Measurements from ENCODE around the gene GRIN3B. TPM values are rescaled to one million over a fixed set of nuclear protein-coding genes. Genes with fewer than 3 reads are reported as not detected.

Gene GRIN3B
- total and polyA plus RNA-seq, 2 of the 8 experiments (the other 6 are each of a cell fraction or from before 2014, with no cell fraction given), result 0.45 to 1.0 TPM

DNA sequence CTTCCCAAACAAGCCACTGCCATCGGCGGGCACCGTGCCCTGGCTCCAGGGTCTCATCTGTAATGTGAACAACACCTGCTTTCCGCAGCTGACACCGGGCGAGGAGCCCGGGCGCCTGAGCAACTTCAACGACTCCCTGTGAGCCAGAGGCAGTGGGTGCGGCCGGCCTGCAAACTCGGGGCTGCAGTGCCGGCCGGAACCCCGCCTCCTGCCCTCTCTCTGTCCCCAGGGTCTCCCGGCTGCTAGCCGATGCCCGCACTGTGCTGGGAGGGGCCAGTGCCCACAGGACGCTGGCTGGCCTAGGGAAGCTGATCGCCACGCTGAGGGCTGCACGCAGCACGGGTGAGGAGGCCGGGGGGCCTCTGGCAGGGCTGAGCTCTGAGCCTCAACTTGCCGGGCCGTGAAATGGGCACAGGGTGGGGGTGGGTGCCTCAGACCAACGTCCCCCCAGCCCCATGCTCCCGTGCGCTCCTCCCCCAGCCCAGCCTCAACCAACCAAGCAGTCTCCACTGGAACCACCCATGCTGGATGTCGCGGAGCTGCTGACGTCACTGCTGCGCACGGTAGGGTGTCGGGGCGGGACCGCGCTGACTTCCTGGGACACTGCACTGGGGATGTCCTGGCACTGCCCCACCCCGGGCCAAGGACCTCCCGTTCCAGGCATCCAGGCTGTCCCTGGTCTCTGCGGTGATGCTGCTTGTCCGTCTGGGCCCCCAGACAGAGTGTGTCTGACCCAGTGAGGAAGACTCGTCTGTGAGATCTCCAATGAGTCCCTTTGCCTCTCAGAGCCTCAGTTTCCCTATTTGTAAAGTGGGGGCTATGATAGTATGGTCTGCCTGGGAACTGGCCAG, 41.8 kb downstream of the GRIN3B start:
- Histone ChIP-seq H3K4me2 (ENCODE audit: insufficient read depth in 1 of 2, low read depth in 2 of 2, low read length in 2 of 2) (no peak overlapping the region; a peak in 1 of 4 replicates), H2BK120ac (replicated peaks; ENCODE audit: low read depth, low read length) (no peak overlapping the region), H3K27me3 (replicated peaks in 1 of 4; ENCODE audit: control insufficient read depth in 3 of 4, extremely low read depth in 1 of 4, insufficient read depth in 3 of 4, low read length in 3 of 4) (no peaks in the 10 kb centered on the region), H3K14ac (ENCODE audit: insufficient read length) (no peak overlapping the region), H2AK5ac (ENCODE audit: low read depth, low read length) (no peak overlapping the region), H2BK12ac (ENCODE audit: low read depth, low read length) (no peak overlapping the region), H3K23ac (ENCODE audit: insufficient read length) (no peak overlapping the region), H4K91ac (replicated peaks; ENCODE audit: insufficient read length, low read length) (no peak overlapping the region), H4K5ac (ENCODE audit: insufficient read length, low read depth, low read length) (no peak overlapping the region), H3K23me2 (ENCODE audit: low read depth, low read length) (peaks cover 10% of the 10 kb centered on the region), H2BK15ac (ENCODE audit: low read length) (no peak overlapping the region), H3K56ac (replicated peaks; ENCODE audit: insufficient read length, low read depth, low read length) (no peak overlapping the region), H3K9ac (replicated peaks in 1 of 4; ENCODE audit: extremely low read depth in 1 of 4, low read depth in 3 of 4, low read length in 3 of 4) (no peak overlapping the region), H2AFZ (ENCODE audit: low read length) (no peak overlapping the region), H3K9me3 (ENCODE audit: insufficient read depth in 2 of 2, low read depth in 1 of 2, low read length in 1 of 2) (no peaks in the 10 kb centered on the region), H2BK20ac (ENCODE audit: low read length) (no peak overlapping the region), H3K36me3 (ENCODE audit: control insufficient read depth in 2 of 4, insufficient read depth in 4 of 4, low read length in 3 of 4) (peaks cover 2 to 17% (median 6%) of the 10 kb centered on the region in 4 experiments; a peak in 4 of 8 replicates), H3K18ac (ENCODE audit: extremely low read depth, low read length) (no peak overlapping the region), H3K79me1 (ENCODE audit: low read depth, low read length) (no peaks in the 10 kb centered on the region), H4K20me1 (replicated peaks in 1 of 2; ENCODE audit: control insufficient read depth in 1 of 2, insufficient read depth in 2 of 2, low read length in 2 of 2) (peaks cover 0 to 2% of the 10 kb centered on the region in 2 experiments), H2BK5ac (ENCODE audit: low read depth, low read length) (no peak overlapping the region), H3K4me3 (ENCODE audit: extremely low read depth in 1 of 4, insufficient read depth in 2 of 4, low read depth in 3 of 4, low read length in 4 of 4) (no peak overlapping the region), H3K27ac (ENCODE audit: low read depth, low read length) (no peak overlapping the region), H3K79me2 (ENCODE audit: control insufficient read depth in 1 of 2, insufficient read depth in 2 of 2, low read length in 2 of 2) (no peaks in the 10 kb centered on the region), H3K4ac (replicated peaks; ENCODE audit: insufficient read length, low read depth, low read length) (no peak overlapping the region), H3K4me1 (replicated peaks in 1 of 4; ENCODE audit: control insufficient read depth in 3 of 4, insufficient read depth in 4 of 4, low read length in 3 of 4) (peaks cover 0 to 10% (median 9%) of the 10 kb centered on the region in 4 experiments; a peak in 6 of 7 replicates), H4K8ac (ENCODE audit: extremely low read depth, insufficient read depth, low read length) (peak overlapping the region; percentile 51; the same call in 1 of the 2 replicates)
- DNase-seq (ENCODE audit: low read depth in 1 of 2, low spot score in 2 of 2) (no peak), FAIRE-seq (no peak)
- 94% methylated on average over 33 of the region's 43 CpGs; no CpG with 5 or more reads in 1 of the 2 experiments for WGBS, 2 experiments (ENCODE audit: extremely low coverage in 1 of 2, insufficient coverage in 1 of 2, insufficient read length in 1 of 2, insufficient replicate concordance in 2 of 2, low coverage in 1 of 2, low lambda C conversion rate in 2 of 2, missing lambda C conversion rate in 1 of 2)
- 0 out of 2 replicates have a peak, but pooled peaks have one; percentile 3 for TF ChIP-seq KDM1A (IDR thresholded peaks at IDR 0.05; ENCODE audit: borderline replicate concordance, low read length)
- TF ChIP-seq SIRT6 (IDR thresholded peaks at IDR 0.05; ENCODE audit: low read length), result no peak
- POLR2A ChIA-PET (ENCODE audit: partially characterized antibody), result interaction anchor here (0.6 to 16.4 kb wide), 8 partner anchors 8 to 204 kb away, joined by 3 to 509 read pairs (median 6); partner anchors contain the start of genes CNN2 and RNU6-2
- CTCF ChIA-PET (ENCODE audit: partially characterized antibody), result interaction anchor here (0.6 to 4.8 kb wide), 6 partner anchors 12 to 179 kb away, joined by 3 to 27 read pairs (median 5); partner anchors contain the start of gene ARHGAP45

Data from H1 (cell line).